GM12864 (cell line): Measurements from ENCODE around the gene DHX15.

Source experiments
- DNase-seq: peaks from one replicate; pipeline ENCODE4 v3.0.0-alpha.2; 2011; ENCODE audit warnings: low read depth
- H3K4me3 ChIP-seq: 2 replicates; pipeline ENCODE4 v1.5.1; 2011; ENCODE audit warnings: mild to moderate bottlenecking, low read depth, low read length, control low read depth
- TF ChIP-seq, protein P1 (sequence below): IDR thresholded peaks from 2 replicates; pipeline ENCODE4 v1.5.1; 2011; ENCODE audit warnings: low read depth, mild to moderate bottlenecking, moderate library complexity, low read length, control low read depth, inconsistent platforms; ENCODE audit errors: missing control alignments

Gene DHX15

DNA sequence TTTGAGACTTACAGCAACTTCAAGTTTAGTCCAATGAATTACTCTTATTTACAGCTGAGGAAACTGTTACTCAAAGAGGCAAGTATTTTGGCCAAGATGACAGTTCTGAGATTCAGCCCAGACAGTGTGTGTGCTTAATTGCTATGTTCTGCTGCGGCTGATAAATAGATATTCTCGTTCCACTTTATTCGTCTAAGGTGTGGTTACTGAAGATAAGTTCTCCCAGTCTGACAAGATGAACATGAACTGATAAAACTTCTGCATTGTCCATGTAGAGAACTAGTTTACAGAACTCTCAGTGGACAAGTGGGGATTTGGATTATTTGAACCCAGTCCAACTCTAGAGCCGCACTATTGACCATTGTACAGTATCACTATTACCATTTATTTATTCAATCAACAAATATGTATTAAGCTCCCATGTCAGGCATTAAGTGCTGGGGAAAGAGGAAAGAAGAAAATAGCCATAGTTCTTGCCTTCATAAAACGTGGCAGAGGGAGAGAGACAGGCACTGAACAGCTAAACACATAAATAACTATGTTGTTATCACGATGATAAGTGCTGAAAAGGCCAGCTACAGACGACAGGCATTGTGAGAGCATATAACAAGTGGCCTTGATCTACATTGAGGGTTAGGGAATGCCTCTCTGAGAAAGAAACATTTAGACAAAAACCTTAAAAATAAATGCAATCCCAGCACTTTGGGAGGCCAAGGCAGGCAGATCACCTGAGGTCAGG lies 4.0 kb upstream of the DHX15 start:
- no peak for DNase-seq
- TF ChIP-seq, protein P1, sequence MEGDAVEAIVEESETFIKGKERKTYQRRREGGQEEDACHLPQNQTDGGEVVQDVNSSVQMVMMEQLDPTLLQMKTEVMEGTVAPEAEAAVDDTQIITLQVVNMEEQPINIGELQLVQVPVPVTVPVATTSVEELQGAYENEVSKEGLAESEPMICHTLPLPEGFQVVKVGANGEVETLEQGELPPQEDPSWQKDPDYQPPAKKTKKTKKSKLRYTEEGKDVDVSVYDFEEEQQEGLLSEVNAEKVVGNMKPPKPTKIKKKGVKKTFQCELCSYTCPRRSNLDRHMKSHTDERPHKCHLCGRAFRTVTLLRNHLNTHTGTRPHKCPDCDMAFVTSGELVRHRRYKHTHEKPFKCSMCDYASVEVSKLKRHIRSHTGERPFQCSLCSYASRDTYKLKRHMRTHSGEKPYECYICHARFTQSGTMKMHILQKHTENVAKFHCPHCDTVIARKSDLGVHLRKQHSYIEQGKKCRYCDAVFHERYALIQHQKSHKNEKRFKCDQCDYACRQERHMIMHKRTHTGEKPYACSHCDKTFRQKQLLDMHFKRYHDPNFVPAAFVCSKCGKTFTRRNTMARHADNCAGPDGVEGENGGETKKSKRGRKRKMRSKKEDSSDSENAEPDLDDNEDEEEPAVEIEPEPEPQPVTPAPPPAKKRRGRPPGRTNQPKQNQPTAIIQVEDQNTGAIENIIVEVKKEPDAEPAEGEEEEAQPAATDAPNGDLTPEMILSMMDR = no peak
- no peak overlapping the region for H3K4me3 ChIP-seq

DNA sequence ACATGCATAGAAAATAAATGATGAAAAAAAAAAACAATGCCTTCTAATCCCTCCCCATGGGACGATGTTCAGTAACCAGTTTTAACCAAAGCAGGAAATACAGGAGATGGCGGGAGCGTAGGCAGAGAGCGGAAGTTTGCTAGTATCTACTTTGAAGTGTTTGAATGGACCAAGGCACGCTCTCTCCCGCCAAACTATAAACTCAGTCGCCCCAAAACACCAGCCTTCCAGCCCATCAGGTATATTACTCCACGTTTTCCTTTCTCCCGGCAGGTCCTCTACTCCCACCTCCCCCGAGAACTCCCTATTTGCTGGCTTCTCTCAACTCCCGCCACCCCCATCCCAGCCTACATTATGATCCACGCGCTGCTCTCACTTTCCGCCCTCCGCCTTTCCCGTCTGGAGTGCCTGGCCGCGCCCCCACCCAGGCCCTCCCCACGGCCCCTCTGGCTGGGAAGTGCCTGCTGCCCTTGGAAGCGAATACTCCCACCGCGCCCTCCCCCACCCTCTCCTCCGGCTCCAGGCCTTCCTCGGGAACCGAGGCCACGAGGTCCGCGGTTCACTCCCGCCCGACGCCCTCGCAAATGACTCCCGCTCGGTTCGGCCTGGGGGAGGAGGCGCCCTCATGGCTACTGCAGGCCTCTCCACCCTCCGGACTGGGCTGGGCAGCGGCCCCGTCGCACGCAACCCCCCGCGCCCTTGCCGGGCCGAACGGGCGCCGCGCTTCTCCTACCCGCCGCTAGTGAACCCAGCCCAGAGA lies 723 bp downstream of the DHX15 start:
- H3K4me3 ChIP-seq = peak overlapping the region; percentile 99
- DNase-seq = no peak
- TF ChIP-seq, protein P1 = no peak

DNA sequence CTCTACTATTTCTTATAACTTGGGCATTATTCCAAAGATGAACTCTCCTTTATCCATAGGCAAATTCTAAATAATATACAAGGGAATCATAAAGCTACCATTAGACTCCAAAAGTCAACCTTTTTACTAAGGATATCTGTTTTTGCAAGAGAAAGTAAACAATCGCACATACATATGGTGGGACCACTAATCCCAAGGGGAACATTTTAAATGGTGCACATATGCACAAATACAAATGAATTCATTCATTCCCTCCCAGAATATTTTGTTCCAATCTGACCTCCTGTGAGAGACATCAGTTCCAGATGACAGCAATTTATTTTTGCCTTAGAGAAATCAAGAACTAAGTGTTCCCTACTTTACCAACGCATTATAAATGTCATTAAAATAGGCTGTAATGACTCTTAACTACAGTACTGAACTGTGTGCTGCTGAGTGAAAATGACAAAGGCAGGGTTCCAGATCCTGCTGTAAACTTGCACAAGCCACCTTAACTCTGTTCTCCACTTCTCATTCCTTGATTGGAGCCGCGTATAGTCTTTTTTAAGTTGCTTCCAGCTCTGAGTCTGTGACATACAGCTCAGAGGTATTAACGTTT lies 2.0 kb downstream of the DHX15 start:
- DNase-seq = no peak
- TF ChIP-seq, protein P1 = no peak

DNA sequence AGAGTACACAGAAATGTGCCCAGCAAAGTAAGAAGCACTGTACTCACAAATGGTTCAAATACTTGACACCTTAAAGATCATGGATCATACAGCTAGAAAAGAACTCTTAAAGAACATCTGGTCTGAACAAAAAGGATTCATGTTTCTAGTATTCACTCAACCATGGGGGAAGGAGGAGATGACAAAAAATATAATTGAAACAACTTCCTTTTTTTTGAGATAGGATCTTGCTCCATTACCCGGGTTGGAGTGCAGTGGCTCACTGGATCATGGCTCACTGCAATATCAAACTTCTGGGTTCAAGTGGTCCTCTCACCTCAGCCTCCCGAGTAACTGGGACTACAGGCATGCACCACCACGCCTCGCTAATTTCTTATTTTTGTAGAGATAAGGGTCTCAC lies 6.0 kb downstream of the DHX15 start:
- H3K4me3 ChIP-seq = no peak overlapping the region
- DNase-seq = no peak
- TF ChIP-seq, protein P1 = no peak

More for the DNA sequence above, 2.0 kb downstream of the DHX15 start:
- peak overlapping the region; percentile 99 for H3K4me3 ChIP-seq

DNA sequence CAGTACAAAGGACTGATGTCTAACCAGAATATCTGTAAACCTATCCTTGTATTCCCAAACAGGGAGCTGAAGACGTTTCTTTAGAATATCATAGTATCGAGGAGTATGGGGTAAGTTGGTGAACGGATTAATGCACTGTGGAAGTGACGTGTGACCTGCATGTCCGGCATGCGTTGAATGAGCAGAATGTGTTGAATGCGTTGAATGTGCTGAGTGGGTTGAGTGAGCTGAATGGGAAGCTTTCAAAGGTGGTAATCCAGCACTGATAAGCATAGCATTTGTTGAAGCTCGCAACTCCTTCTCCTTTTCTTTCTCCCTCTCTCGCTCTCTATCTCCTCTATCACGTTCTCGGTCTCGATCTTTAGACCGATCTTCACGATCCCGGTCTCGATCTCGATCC lies 8.1 kb downstream of the DHX15 start:
- H3K4me3 ChIP-seq = no peak overlapping the region
- DNase-seq = no peak
- TF ChIP-seq, protein P1 = no peak

DNA sequence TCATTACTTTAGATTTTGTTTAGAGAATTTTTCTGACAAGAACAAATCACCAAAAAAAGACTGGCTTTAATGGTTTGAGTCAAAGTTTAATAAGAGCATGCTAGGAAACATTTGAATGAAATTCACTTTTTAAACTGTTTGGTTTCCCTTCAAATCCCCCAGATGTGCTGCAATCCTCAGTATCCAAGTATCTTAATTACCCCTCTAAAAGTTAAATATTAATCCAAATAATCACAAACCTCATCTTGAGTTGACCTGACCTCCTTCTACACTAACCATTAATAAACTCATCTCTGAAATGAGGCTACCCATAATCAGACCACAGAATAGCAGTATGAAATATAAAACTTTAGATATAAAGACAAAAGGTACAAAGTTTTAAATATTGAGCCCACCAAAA lies 10.1 kb downstream of the DHX15 start:
- no peak for DNase-seq
- no peak overlapping the region for H3K4me3 ChIP-seq
- TF ChIP-seq, protein P1 = no peak
